ENCODE data around the gene SIGLEC15.

Gene SIGLEC15

DNA sequence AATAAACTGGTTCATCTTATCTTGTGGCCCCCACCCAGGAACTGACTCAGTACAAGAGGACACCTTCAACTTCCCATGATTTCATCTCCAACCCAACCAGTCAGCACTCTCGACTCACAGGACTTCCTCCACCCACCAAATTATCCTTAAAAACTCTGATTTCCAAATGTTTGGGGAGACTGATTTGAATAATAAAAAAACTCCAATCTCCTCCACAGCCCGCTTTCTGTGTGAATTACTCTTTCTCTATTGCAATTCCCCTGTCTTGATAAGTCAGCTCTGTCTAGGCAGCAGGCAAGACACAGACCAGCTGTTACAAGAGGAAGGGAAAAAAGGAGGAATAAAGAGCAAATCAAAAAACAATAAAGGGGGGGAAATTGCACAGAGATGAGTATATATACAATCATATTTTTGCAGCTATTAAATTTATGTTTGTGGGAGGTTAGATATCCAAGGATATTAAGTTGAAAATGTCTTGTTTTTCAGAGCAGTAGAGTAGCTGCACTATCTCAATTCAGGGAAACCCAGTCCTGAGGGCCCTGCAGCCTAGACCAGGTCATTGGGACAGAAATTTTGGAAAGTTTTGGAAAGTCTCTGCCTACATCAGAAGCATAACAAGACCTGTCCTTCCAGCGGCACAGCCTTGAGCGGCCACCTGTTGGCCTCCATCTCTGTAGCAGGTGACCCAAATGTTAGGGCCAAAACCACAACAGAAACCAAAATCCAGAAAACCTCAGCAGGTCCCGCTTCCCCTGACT lies 32.8 kb upstream of the SIGLEC15 start:
- Histone ChIP-seq H3K27ac (ENCODE audit: low read depth, low read length) (no peak overlapping the region), H2BK15ac (replicated peaks; ENCODE audit: low read depth) (no peak overlapping the region), H2BK5ac (ENCODE audit: low read length) (no peak overlapping the region), H4K8ac (ENCODE audit: low read depth, low read length) (no peak overlapping the region), H3K4ac (ENCODE audit: low read depth, low read length) (no peak overlapping the region), H3K23ac (ENCODE audit: low read length) (no peak overlapping the region), H2BK120ac (ENCODE audit: low read depth, low read length) (no peak overlapping the region), H2AK5ac (ENCODE audit: low read length) (no peak overlapping the region), H3K4me3 (ENCODE audit: low read length) (no peak overlapping the region), H3K79me2 (ENCODE audit: control insufficient read depth, insufficient read depth, low read length) (no peaks in the 10 kb centered on the region), H3K36me3 (ENCODE audit: control insufficient read depth, insufficient read depth, low read length) (no peaks in the 10 kb centered on the region), H3K56ac (ENCODE audit: low read length) (no peak overlapping the region), H3K9ac (ENCODE audit: low read length) (no peak overlapping the region), H3K27me3 (ENCODE audit: insufficient read depth, low read length, poor library complexity) (no peaks in the 10 kb centered on the region), H3K79me1 (ENCODE audit: low read length) (no peaks in the 10 kb centered on the region), H3K4me1 (ENCODE audit: control insufficient read depth, low read depth, low read length) (no peaks in the 10 kb centered on the region), H4K5ac (ENCODE audit: low read length) (no peak overlapping the region), H3K18ac (ENCODE audit: low read length) (no peak overlapping the region), H3K4me2 (ENCODE audit: low read length) (no peak overlapping the region)
- DNase-seq, result no peak
- no CpG with 5 or more reads among the region's 5 CpGs for WGBS (ENCODE audit: extremely low coverage, insufficient coverage, low lambda C conversion rate)

DNA sequence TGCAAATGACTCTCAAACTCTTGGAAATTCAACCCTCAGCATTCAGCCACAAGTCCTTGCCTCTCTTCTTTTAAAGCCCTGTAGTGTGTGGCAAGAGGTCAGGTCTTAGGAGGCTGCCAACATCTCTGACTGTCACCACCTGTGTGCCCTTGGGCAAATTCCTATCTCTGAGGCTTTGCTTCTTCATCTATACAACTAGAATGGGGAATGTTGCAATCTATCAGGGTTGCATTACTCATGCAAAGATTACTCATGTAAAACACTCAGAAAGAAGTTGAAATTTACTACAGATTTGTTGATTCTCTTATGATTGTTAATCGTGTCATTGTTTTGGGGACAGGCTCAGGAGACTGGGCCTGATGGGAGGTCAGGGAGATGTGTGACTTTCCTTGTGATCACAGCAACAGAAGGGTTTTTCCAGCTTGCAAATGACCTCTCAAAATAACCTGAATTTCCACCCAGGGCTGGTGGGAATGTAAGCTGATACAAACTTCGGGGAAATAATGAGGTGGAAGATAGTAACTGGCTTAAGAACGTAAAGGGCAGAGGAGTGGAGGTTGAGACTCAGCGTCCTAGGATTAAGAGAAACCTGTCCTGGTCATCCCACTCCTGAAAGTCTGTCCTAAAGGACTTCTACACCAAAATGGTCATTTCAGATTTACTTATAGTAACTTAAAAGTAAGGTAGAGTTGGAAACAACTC lies 32.1 kb upstream of the SIGLEC15 start:
- no CpG with 5 or more reads among the region's 4 CpGs for WGBS (ENCODE audit: extremely low coverage, insufficient coverage, low lambda C conversion rate)

DNA sequence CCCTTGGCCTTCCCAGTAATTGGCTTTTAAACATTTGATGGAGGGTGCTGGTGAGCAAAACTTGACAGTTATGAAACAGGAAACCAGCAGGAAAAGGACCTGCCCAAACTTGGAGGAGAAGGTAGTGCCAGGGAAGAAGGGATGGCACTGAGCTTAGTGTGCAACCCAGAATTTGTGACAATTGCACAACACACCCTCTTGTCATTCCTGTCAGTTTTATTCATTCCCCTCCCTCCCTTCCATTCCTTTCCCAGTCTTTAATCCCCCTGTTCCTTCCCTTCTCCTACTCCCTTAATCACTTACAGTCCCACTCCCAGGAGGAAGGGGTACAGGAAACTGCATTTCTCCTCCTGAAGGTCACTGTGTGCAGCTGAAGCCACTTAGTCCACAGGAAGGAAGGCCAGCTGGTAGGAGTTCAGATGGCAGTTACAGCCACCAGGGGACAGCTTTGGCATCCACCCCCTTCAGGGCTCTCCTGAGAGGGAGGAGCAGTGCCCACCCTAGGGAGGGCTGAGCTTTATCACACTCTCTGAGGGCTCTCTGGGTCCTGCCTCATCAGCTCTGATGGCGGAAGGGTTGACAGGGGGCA lies 24.0 kb upstream of the SIGLEC15 start:
- Histone ChIP-seq H3K27ac (ENCODE audit: low read depth, low read length) (no peak overlapping the region), H2BK5ac (ENCODE audit: low read length) (no peak overlapping the region), H3K4ac (ENCODE audit: low read depth, low read length) (no peak overlapping the region), H3K27me3 (ENCODE audit: insufficient read depth, low read length, poor library complexity) (no peaks in the 10 kb centered on the region), H3K36me3 (ENCODE audit: control insufficient read depth, insufficient read depth, low read length) (no peaks in the 10 kb centered on the region), H3K4me2 (ENCODE audit: low read length) (no peak overlapping the region), H4K5ac (ENCODE audit: low read length) (no peak overlapping the region), H3K23ac (ENCODE audit: low read length) (no peak overlapping the region), H2AK5ac (ENCODE audit: low read length) (no peak overlapping the region), H3K79me1 (ENCODE audit: low read length) (no peaks in the 10 kb centered on the region), H3K79me2 (ENCODE audit: control insufficient read depth, insufficient read depth, low read length) (no peaks in the 10 kb centered on the region), H3K9ac (ENCODE audit: low read length) (no peak overlapping the region), H2BK120ac (ENCODE audit: low read depth, low read length) (no peak overlapping the region), H3K18ac (ENCODE audit: low read length) (no peak overlapping the region), H4K8ac (ENCODE audit: low read depth, low read length) (no peak overlapping the region), H3K56ac (ENCODE audit: low read length) (no peak overlapping the region), H3K4me1 (ENCODE audit: control insufficient read depth, low read depth, low read length) (no peaks in the 10 kb centered on the region), H2BK15ac (replicated peaks; ENCODE audit: low read depth) (no peak overlapping the region), H3K4me3 (ENCODE audit: low read length) (no peak overlapping the region)
- no CpG with 5 or more reads among the region's 1 CpG for WGBS (ENCODE audit: extremely low coverage, insufficient coverage, low lambda C conversion rate)
- no peak for DNase-seq

More for the DNA sequence above, 32.1 kb upstream of the SIGLEC15 start:
- Histone ChIP-seq H3K4me3 (ENCODE audit: low read length) (no peak overlapping the region), H3K9ac (ENCODE audit: low read length) (no peak overlapping the region), H4K5ac (ENCODE audit: low read length) (no peak overlapping the region), H2AK5ac (ENCODE audit: low read length) (no peak overlapping the region), H3K27ac (ENCODE audit: low read depth, low read length) (no peak overlapping the region), H3K27me3 (ENCODE audit: insufficient read depth, low read length, poor library complexity) (no peaks in the 10 kb centered on the region), H3K4me2 (ENCODE audit: low read length) (no peak overlapping the region), H2BK15ac (replicated peaks; ENCODE audit: low read depth) (no peak overlapping the region), H3K79me2 (ENCODE audit: control insufficient read depth, insufficient read depth, low read length) (no peaks in the 10 kb centered on the region), H3K4me1 (ENCODE audit: control insufficient read depth, low read depth, low read length) (no peaks in the 10 kb centered on the region), H3K4ac (ENCODE audit: low read depth, low read length) (no peak overlapping the region), H3K23ac (ENCODE audit: low read length) (no peak overlapping the region), H2BK120ac (ENCODE audit: low read depth, low read length) (no peak overlapping the region), H3K79me1 (ENCODE audit: low read length) (no peaks in the 10 kb centered on the region), H2BK5ac (ENCODE audit: low read length) (no peak overlapping the region), H3K56ac (ENCODE audit: low read length) (no peak overlapping the region), H3K18ac (ENCODE audit: low read length) (no peak overlapping the region), H3K36me3 (ENCODE audit: control insufficient read depth, insufficient read depth, low read length) (no peaks in the 10 kb centered on the region), H4K8ac (ENCODE audit: low read depth, low read length) (no peak overlapping the region)
- peak; percentile 61 for DNase-seq

DNA sequence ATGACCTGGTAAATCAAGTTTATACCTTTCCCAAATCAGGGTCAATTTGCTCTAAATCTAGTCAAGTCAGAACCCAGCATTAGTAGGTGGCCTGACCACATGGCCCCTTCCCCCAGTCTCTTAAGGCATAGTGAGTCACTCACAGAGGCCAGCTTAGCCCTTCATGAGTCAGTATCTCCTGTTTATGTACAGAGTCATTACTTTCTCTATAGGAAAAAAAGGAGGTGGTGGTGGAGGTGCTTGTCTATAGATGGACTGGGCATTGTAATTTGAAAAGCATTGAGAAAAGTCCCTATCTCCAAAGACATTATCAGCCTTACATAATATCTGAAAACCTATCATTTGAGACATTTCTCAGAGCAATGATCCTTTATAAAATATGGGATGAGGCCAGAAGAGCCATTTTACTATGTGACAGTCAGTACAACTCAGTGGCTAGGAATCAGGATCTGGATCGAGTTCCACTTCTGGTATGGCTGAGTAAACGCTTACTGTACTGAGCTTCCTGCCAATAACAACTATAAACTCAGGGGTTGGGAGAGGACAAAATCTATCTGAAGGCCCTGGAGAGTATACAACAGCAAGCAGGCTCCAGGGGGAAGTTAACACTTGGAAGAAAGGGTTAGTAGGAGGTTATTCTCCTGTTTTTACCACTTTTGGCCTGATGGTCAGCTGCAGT lies 22.5 kb upstream of the SIGLEC15 start:
- H3K36me3 ChIP-seq (ENCODE audit: control insufficient read depth, insufficient read depth, low read length), result no peaks in the 10 kb centered on the region
- H3K9ac ChIP-seq (ENCODE audit: low read length), result no peak overlapping the region
- H3K4ac ChIP-seq (ENCODE audit: low read depth, low read length), result no peak overlapping the region
- H3K27ac ChIP-seq (ENCODE audit: low read depth, low read length), result no peak overlapping the region
- no peak overlapping the region for H2BK15ac ChIP-seq (replicated peaks; ENCODE audit: low read depth)
- H3K18ac ChIP-seq (ENCODE audit: low read length), result no peak overlapping the region
- no CpG with 5 or more reads among the region's 2 CpGs for WGBS (ENCODE audit: extremely low coverage, insufficient coverage, low lambda C conversion rate)
- DNase-seq, result no peak
- no peaks in the 10 kb centered on the region for H3K79me2 ChIP-seq (ENCODE audit: control insufficient read depth, insufficient read depth, low read length)
- H3K27me3 ChIP-seq (ENCODE audit: insufficient read depth, low read length, poor library complexity), result no peaks in the 10 kb centered on the region
- H2BK120ac ChIP-seq (ENCODE audit: low read depth, low read length), result no peak overlapping the region
- no peak overlapping the region for H3K56ac ChIP-seq (ENCODE audit: low read length)
- no peak overlapping the region for H3K4me2 ChIP-seq (ENCODE audit: low read length)
- H3K4me1 ChIP-seq (ENCODE audit: control insufficient read depth, low read depth, low read length), result no peaks in the 10 kb centered on the region
- H4K5ac ChIP-seq (ENCODE audit: low read length), result no peak overlapping the region
- no peaks in the 10 kb centered on the region for H3K79me1 ChIP-seq (ENCODE audit: low read length)
- H2AK5ac ChIP-seq (ENCODE audit: low read length), result no peak overlapping the region
- H4K8ac ChIP-seq (ENCODE audit: low read depth, low read length), result no peak overlapping the region
- no peak overlapping the region for H3K23ac ChIP-seq (ENCODE audit: low read length)
- no peak overlapping the region for H2BK5ac ChIP-seq (ENCODE audit: low read length)
- H3K4me3 ChIP-seq (ENCODE audit: low read length), result no peak overlapping the region

DNA sequence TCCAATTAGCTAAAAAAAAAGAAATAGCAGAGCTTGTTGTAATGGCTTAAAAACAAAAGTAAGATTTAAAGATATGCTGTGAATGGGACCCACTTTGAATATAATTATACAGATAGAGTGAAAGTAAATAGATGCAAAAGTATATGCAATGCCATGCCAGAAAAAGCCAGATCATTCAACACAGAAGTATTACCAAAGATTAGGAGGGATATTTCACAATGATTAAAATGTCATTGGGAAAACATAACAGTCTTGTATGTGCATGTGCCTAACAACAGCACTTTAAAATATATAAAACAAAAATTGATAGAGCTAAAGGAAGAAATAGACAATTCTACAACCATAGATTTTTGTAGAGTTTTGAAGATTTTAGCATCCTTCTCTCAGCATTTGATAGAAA lies 19.9 kb upstream of the SIGLEC15 start:
- no peak overlapping the region for H3K18ac ChIP-seq (ENCODE audit: low read length)
- no peaks in the 10 kb centered on the region for H3K79me1 ChIP-seq (ENCODE audit: low read length)
- no peak overlapping the region for H3K4me3 ChIP-seq (ENCODE audit: low read length)
- H3K36me3 ChIP-seq (ENCODE audit: control insufficient read depth, insufficient read depth, low read length), result no peaks in the 10 kb centered on the region
- no peak overlapping the region for H2BK120ac ChIP-seq (ENCODE audit: low read depth, low read length)
- no peak overlapping the region for H3K4me2 ChIP-seq (ENCODE audit: low read length)
- no peak overlapping the region for H4K8ac ChIP-seq (ENCODE audit: low read depth, low read length)
- no peak overlapping the region for H3K27ac ChIP-seq (ENCODE audit: low read depth, low read length)
- H3K79me2 ChIP-seq (ENCODE audit: control insufficient read depth, insufficient read depth, low read length), result no peaks in the 10 kb centered on the region
- no peak overlapping the region for H3K4ac ChIP-seq (ENCODE audit: low read depth, low read length)
- no peak overlapping the region for H3K56ac ChIP-seq (ENCODE audit: low read length)
- no peaks in the 10 kb centered on the region for H3K4me1 ChIP-seq (ENCODE audit: control insufficient read depth, low read depth, low read length)
- no peak overlapping the region for H2BK5ac ChIP-seq (ENCODE audit: low read length)
- no peak for DNase-seq
- H4K5ac ChIP-seq (ENCODE audit: low read length), result no peak overlapping the region
- no peak overlapping the region for H3K9ac ChIP-seq (ENCODE audit: low read length)
- no peak overlapping the region for H3K23ac ChIP-seq (ENCODE audit: low read length)
- H2AK5ac ChIP-seq (ENCODE audit: low read length), result no peak overlapping the region
- H2BK15ac ChIP-seq (replicated peaks; ENCODE audit: low read depth), result no peak overlapping the region
- H3K27me3 ChIP-seq (ENCODE audit: insufficient read depth, low read length, poor library complexity), result no peaks in the 10 kb centered on the region

Data from mesendoderm (in vitro differentiated cells).